K562 (cell line): Measurements from ENCODE around the gene TMEM184B. TPM values are rescaled to one million over a fixed set of nuclear protein-coding genes. Genes with fewer than 3 reads are reported as not detected.

ENCODE experiments used
- ATAC-seq: fragments of 200-7000 bp; cut with Tn5 transposase; 3 replicates; pipeline ENCODE4 v1.9.1; 2020; ENCODE audit warnings: moderate library complexity
- BruUV-seq: library from RNA; stranded (reverse); fragments of 400-500 nt; replicated peaks from 2 replicates; lab custom pipeline; 2021; lab: Mats Ljungman, UMichigan
- CTCF ChIA-PET: fragments of 300-600 bp; formaldehyde crosslinking; extraction: SDS; loops from one replicate; lab custom pipeline; 2021; ENCODE audit warnings: low intra/inter-chr PET ratio; lab: Yijun Ruan, JAX
- POLR2A ChIA-PET: fragments of 300-600, 350-650 bp; sonication (Branson Sonifier 250); formaldehyde crosslinking; extraction: SDS; loops from one replicate; lab custom pipeline; 2021; ENCODE audit warnings: antibody characterized with exemption, inconsistent platforms; lab: Yijun Ruan, JAX
- DNase-seq, 4 experiments: peaks; one replicate each; pipeline versions ENCODE4 v3.0.0 to v3.0.0-alpha.2; 2011 to 2018; ENCODE audit warnings: low spot score in 3 of 4, mixed read lengths in 3 of 4; ENCODE audit errors: extremely low read depth in 1 of 4
- FAIRE-seq: peaks from 2 replicates; lab custom pipeline; 2011; peaks lifted over from hg19 to GRCh38; lab: Jason Lieb, UNC
- H2AFZ ChIP-seq: 2 replicates; pipeline ENCODE4 v1.6.0; 2011; ENCODE audit warnings: low read depth, low read length, control low read depth, inconsistent platforms
- H3K27ac ChIP-seq: fragments of 200-600 bp; 3 replicates; pipeline ENCODE4 v1.8.0; 2011; ENCODE audit warnings: low read depth, mild to moderate bottlenecking, control low read depth, inconsistent platforms, low read length, moderate library complexity, mixed read lengths; ENCODE audit errors: extremely low read depth
- H3K27me3 ChIP-seq, 2 experiments: fragments of 300-600 bp in 1 of 2; 2 replicates in 1 of 2; 3 replicates in 1 of 2; pipeline versions ENCODE4 v1.6.0 to v1.8.0; 2011; ENCODE audit warnings: inconsistent platforms in 2 of 2, low read length in 2 of 2, mild to moderate bottlenecking in 1 of 2, mixed read lengths in 1 of 2, moderate library complexity in 1 of 2; ENCODE audit not compliant: control insufficient read depth in 2 of 2, insufficient read depth in 2 of 2
- H3K36me3 ChIP-seq: fragments of 300-600 bp; 3 replicates; pipeline ENCODE4 v1.8.0; 2011; ENCODE audit warnings: mild to moderate bottlenecking, low read length, inconsistent platforms; ENCODE audit not compliant: control insufficient read depth, insufficient read depth
- H3K4me1 ChIP-seq, 2 experiments: fragments of 200-600 bp in 1 of 2; replicated peaks in 1 of 2; 2 replicates in 1 of 2; 3 replicates in 1 of 2; pipeline versions ENCODE4 v1.5.1 to v1.8.0; 2011; ENCODE audit warnings: inconsistent platforms in 2 of 2, low read length in 2 of 2, mild to moderate bottlenecking in 1 of 2, mixed read lengths in 1 of 2, moderate library complexity in 1 of 2; ENCODE audit not compliant: control insufficient read depth in 2 of 2, insufficient read depth in 2 of 2
- H3K4me2 ChIP-seq: 2 replicates; pipeline ENCODE4 v1.6.1; 2011; ENCODE audit warnings: low read length, control low read depth, inconsistent platforms, mixed read lengths; ENCODE audit not compliant: insufficient read depth
- H3K4me3 ChIP-seq: fragments of 200-600 bp; sonication (generic), shearing (Covaris generic); 2 replicates; pipeline ENCODE4 v1.5.1; 2016; ENCODE audit warnings: control low read depth, inconsistent platforms
- H3K79me2 ChIP-seq: fragments of 200-600 bp; 3 replicates; pipeline ENCODE4 v1.8.0; 2011; ENCODE audit warnings: low read length, inconsistent platforms; ENCODE audit not compliant: control insufficient read depth, insufficient read depth
- H3K9ac ChIP-seq, 2 experiments: 2 replicates each; pipeline versions ENCODE4 v1.6.0 to v1.6.1; 2011; ENCODE audit warnings: low read depth in 2 of 2, low read length in 2 of 2, control low read depth in 1 of 2, inconsistent platforms in 1 of 2, mild to moderate bottlenecking in 1 of 2, mixed read lengths in 1 of 2; ENCODE audit not compliant: insufficient read depth in 1 of 2
- H3K9me1 ChIP-seq: one replicate; pipeline ENCODE4 v1.6.0; 2011; ENCODE audit warnings: inconsistent platforms, mild to moderate bottlenecking, low read length, moderate library complexity; ENCODE audit not compliant: control insufficient read depth, insufficient read depth
- H3K9me3 ChIP-seq: replicated peaks from 2 replicates; pipeline ENCODE4 v1.5.1; 2011; ENCODE audit warnings: low read depth, low read length, inconsistent platforms; ENCODE audit not compliant: control insufficient read depth, insufficient read depth
- H4K20me1 ChIP-seq: replicated peaks from 2 replicates; pipeline ENCODE4 v1.6.1; 2011; ENCODE audit warnings: low read length, inconsistent platforms, mixed read lengths; ENCODE audit not compliant: control insufficient read depth, insufficient read depth
- PHF21A ChIP-seq: fragments of 450-650 bp; IDR thresholded peaks from 2 replicates; pipeline ENCODE4 v1.6.1; 2017; ENCODE audit warnings: low read depth, borderline replicate concordance
- PHF8 ChIP-seq: fragments of 200-600 bp; sonication (generic); IDR thresholded peaks from 2 replicates; pipeline ENCODE4 v1.6.1; 2012; ENCODE audit warnings: mixed run types, mild to moderate bottlenecking, inconsistent platforms, low read length, moderate library complexity, borderline replicate concordance
- ZNF197 ChIP-seq: fragments of 200-800 bp; sonication (Bioruptor generic); IDR thresholded peaks from 2 replicates; pipeline ENCODE4 v1.6.1; 2016; ENCODE audit warnings: low read depth, missing genetic modification characterization, missing compliant biosample characterization
- ZNF253 ChIP-seq: fragments of 250-450 bp; sonication (Bioruptor Pico); conservative IDR thresholded peaks from 2 replicates; pipeline ENCODE4 v1.6.1; 2021; ENCODE audit warnings: mild to moderate bottlenecking
- WGBS: fragments of 100-300 bp; shearing (Covaris generic); methylation state at CpG from one replicate; pipeline ENCODE4 v1.1.6; 2016; ENCODE audit warnings: low coverage, mixed read lengths; ENCODE audit not compliant: insufficient coverage; ENCODE audit errors: missing lambda C conversion rate; 5-methylcytosine and 5-hydroxymethylcytosine counted together
- in situ Hi-C: fragments of 300-500 bp; cut with MboI; formaldehyde crosslinking; loops from 4 replicates; pipeline ENCODE4 v1.15.0; 2018; ENCODE audit warnings: inconsistent platforms, mixed read lengths
- intact Hi-C: fragments of 100-400 bp; cut with micrococcal nuclease; formaldehyde crosslinking; loops from 2 replicates; pipeline ENCODE4 v1.14.2; 2022
- polyA plus RNA-seq, 8 experiments: library from polyadenylated mRNA; depleted of rRNA in 4 of 8; stranded (reverse) in 5 of 8; unstranded in 3 of 8; fragments of >200 nt; fragmentation: Nextera tagmentation in 2 of 8; fragmentation: Illumina TruSeq in 1 of 8; extraction: Ambion mirVana in 2 of 8; extraction: Trizol in 1 of 8; gene quantifications; 2 replicates each; pipeline versions ENCODE4 v1.2.1 to v1.2.3, GENCODE V29; 2011 to 2014; ENCODE audit warnings: inconsistent platforms in 1 of 8, missing spikeins in 1 of 8
- total RNA-seq, 7 experiments: library from RNA; depleted of rRNA in 6 of 7; stranded (reverse); fragments of >200 nt in 6 of 7; fragmentation: Illumina TruSeq in 2 of 7; extraction: Trizol in 2 of 7; gene quantifications; 2 replicates each; pipeline versions ENCODE4 v1.2.1 to v1.2.3, GENCODE V29; 2011 to 2021; ENCODE audit warnings: low replicate concordance in 1 of 7
- TF ChIP-seq, protein P1 (sequence below): fragments of 250-450 bp; sonication (Bioruptor Pico); IDR thresholded peaks from 2 replicates; pipeline ENCODE4 v1.4.0; 2020; ENCODE audit warnings: mild to moderate bottlenecking, moderate library complexity, borderline replicate concordance
- TF ChIP-seq, protein P2 (sequence below): fragments of 450-650 bp; formaldehyde crosslinking; conservative IDR thresholded peaks from 2 replicates; pipeline ENCODE4 v1.4.0; 2022; ENCODE audit warnings: mild to moderate bottlenecking, missing genetic modification characterization

Gene TMEM184B
- total and polyA plus RNA-seq, 9 of the 15 experiments (the other 6 are each of a cell fraction or from before 2014, with no cell fraction given), result 0.31 to 25.1 (median 6.2) TPM

DNA sequence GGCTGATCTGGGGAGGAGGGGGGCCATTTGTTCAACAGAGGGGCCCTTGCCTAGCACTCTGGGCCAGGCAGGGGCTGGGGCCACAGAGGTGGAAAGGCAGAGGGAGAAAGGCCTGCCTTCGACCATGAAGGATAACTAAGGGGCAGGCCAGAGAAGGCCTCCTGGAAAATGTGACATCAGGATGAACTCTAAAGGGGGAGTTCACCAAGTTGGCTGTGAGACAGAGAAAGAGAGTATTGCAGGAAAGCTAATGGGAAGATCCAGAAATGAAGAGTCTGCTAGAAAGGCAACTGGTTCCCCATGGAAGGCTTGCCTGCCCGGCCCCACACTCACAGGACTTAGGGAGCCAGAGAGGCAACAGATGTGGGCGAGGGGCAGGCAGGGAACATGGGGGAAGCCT is 28.1 kb upstream of the TMEM184B start:
- no peak overlapping the region for H3K4me2 ChIP-seq

More for the DNA sequence above, 28.1 kb upstream of the TMEM184B start:
- FAIRE-seq, result no peak
- Histone ChIP-seq H3K9ac (no peak overlapping the region), H2AFZ (no peak overlapping the region), H3K4me3 (no peak overlapping the region), H3K36me3 (peaks cover 78% of the 10 kb centered on the region; the same call in 2 of the 3 replicates), H3K27ac (no peak overlapping the region), H3K9me1 (peaks cover 2% of the 10 kb centered on the region), H3K4me1 (peaks cover 6 to 7% of the 10 kb centered on the region in 2 experiments; a peak in 4 of 5 replicates), H4K20me1 (peaks cover 6% of the 10 kb centered on the region; the same call in 1 of the 2 replicates), H3K27me3 (no peaks in the 10 kb centered on the region), H3K9me3 (no peaks in the 10 kb centered on the region), H3K79me2 (peaks cover 26% of the 10 kb centered on the region)
- 94% methylated on average over 3 of the region's 3 CpGs for WGBS
- ChIA-PET CTCF (no interaction called here), POLR2A (no interaction called here)
- in situ Hi-C loops (no loop called here), intact Hi-C loops (no loop called here)
- no peak for ATAC-seq
- TF ChIP-seq PHF21A (no peak), PHF8 (no peak), ZNF197 (CRISPR knock-in tag) (no peak), ZNF253 (CRISPR knock-in tag) (no peak)
- TF ChIP-seq, protein P1, sequence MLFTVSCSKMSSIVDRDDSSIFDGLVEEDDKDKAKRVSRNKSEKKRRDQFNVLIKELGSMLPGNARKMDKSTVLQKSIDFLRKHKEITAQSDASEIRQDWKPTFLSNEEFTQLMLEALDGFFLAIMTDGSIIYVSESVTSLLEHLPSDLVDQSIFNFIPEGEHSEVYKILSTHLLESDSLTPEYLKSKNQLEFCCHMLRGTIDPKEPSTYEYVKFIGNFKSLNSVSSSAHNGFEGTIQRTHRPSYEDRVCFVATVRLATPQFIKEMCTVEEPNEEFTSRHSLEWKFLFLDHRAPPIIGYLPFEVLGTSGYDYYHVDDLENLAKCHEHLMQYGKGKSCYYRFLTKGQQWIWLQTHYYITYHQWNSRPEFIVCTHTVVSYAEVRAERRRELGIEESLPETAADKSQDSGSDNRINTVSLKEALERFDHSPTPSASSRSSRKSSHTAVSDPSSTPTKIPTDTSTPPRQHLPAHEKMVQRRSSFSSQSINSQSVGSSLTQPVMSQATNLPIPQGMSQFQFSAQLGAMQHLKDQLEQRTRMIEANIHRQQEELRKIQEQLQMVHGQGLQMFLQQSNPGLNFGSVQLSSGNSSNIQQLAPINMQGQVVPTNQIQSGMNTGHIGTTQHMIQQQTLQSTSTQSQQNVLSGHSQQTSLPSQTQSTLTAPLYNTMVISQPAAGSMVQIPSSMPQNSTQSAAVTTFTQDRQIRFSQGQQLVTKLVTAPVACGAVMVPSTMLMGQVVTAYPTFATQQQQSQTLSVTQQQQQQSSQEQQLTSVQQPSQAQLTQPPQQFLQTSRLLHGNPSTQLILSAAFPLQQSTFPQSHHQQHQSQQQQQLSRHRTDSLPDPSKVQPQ (CRISPR knock-in tag), result no peak
- TF ChIP-seq, protein P2, sequence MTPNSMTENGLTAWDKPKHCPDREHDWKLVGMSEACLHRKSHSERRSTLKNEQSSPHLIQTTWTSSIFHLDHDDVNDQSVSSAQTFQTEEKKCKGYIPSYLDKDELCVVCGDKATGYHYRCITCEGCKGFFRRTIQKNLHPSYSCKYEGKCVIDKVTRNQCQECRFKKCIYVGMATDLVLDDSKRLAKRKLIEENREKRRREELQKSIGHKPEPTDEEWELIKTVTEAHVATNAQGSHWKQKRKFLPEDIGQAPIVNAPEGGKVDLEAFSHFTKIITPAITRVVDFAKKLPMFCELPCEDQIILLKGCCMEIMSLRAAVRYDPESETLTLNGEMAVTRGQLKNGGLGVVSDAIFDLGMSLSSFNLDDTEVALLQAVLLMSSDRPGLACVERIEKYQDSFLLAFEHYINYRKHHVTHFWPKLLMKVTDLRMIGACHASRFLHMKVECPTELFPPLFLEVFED (CRISPR knock-in tag), result no peak
- BruUV-seq, result no TSS peak
- no peak for DNase-seq
